HG03135 (cell line): Measurements from ENCODE around the gene DOC2B.
"Not testable (repeated sequence)": the region's sequence is repeated elsewhere in the genome, so short reads cannot be mapped to it uniquely, and the experiment has no call there.

ENCODE experiments used
- ATAC-seq: cut with Tn5 transposase; IDR thresholded peaks from one replicate; pipeline ENCODE4 v1.9.1; 2021; ENCODE audit warnings: mild to moderate bottlenecking, moderate library complexity; ENCODE audit not compliant: unreplicated experiment

The DOC2B gene

GRCh38 chr17:146983-147761 is 34.3 kb downstream of the DOC2B start:
- no peak for ATAC-seq

DNA sequence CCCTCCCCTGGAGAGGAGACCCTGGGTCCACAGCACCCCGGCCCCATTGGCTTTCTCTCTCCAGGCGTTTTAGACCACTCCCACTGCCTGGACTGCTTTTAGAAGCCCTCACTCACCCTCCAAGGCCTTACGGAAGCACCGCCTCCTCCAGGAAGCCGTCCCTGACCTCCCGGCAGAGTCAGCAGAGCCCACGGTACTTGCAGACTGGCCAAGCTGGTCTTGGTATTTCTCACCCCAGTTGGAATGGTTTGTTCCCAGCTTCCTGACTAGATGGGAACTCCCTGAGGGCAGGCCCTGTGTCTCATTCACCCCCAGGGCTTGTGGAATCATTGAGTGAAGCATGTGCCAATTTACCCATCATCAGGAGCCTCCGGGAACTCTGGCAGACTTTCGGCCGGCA is 34.9 kb downstream of the DOC2B start:
- ATAC-seq = no peak

GRCh38 chr17:145671-146541 is 35.5 kb downstream of the DOC2B start:
- ATAC-seq = no peak

DNA sequence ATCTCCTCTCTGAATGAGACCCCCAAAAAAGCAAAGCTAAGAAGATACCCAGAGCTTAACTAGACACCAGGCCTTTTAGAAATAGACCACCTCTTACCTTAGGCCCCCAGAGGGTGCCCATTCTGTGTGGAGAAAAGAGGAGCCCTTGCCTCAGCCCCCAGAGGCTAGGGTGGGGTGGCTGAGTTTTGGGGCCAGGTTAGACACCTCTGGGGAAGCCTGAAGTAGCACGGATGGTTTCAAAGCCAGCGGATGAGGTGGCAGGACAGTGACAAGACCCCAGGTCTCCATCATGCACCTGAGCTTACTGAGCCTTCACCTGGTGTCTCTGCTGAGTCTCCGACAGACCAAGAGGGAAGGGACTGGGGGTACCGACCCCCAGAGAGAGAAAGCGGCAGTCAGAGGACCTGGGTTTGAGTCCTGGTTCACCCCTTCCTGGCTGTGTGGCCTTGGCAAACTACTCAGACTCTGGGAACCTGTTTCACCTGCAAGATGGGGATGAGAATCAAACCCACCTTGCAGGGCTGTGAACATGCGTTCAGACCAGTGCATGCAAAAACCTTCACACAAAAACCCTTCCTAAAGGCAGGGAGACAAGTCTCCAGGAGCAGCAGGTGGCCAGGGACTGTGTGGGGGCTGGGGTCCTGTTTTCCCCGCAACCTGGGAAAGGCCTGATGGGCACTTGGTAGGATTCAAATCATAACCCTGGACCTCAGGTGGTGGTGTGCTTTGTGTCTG is 36.3 kb downstream of the DOC2B start:
- no peak for ATAC-seq

GRCh38 chr17:143785-144281 is 37.6 kb downstream of the DOC2B start:
- peak; percentile 55 for ATAC-seq

- ATAC-seq = no peak
Measured at GRCh38 chr17:142876-143784, 38.3 kb downstream of the DOC2B start.

- ATAC-seq = no peak
Measured at GRCh38 chr17:142102-142661, 39.3 kb downstream of the DOC2B start.

GRCh38 chr17:139401-140205 is 41.8 kb downstream of the DOC2B start:
- ATAC-seq = not testable (repeated sequence)

DNA sequence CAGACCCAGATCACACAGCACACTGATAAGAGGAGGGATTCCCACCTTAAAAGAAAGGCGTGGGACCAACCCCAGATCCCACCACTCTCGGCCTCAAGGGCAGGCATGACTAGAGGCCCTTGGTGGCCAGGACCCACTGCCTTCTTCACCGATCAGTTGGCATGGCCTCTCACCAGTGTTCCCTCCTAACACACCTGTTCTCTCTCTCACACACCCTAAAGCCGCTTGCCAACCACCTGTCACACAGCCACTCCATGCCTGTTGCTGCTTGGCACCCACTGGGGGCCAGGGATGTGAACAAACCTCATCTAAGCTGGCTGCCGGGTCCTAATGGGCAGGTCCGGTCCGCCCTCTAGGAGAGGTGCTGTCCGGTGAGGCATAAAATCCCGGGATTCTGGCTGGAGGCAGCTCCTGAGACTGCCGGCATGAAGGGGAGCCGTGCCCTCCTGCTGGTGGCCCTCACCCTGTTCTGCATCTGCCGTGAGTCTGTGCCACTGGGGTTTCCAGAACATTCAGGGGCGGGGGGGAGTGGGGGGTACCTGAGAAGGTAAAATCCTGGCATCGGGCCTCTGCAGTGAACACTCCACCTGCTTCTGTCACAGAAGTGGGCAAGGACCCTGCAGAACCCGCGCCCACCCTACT is 44.2 kb downstream of the DOC2B start, which contains the start of gene SCGB1C2:
Gene SCGB1C2 (plus strand): TSS at position 404 of the 642 bp plus-strand sequence. CDS start 22 bp downstream, at position 426.
- not testable (repeated sequence) for ATAC-seq

DNA sequence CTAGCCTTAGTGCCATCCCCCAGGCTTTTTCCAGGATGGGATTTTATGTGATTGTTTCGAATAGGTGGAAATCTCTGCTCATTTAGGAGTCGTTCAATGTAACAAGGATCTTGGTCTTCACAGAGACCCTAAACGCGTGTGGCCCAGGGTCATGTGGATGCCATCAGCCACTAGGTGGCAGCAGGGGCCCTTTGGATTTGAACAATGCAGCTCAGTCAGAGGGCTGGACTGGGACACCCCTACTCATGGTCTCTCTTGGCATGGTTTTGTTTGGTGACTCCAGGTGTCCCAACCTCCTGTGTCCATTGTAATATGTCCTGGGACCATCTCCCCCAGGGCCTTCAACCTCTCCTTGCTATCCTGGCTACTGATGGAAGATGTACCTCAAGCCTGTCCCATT is 44.9 kb downstream of the DOC2B start:
- peak; percentile 69 for ATAC-seq

DNA sequence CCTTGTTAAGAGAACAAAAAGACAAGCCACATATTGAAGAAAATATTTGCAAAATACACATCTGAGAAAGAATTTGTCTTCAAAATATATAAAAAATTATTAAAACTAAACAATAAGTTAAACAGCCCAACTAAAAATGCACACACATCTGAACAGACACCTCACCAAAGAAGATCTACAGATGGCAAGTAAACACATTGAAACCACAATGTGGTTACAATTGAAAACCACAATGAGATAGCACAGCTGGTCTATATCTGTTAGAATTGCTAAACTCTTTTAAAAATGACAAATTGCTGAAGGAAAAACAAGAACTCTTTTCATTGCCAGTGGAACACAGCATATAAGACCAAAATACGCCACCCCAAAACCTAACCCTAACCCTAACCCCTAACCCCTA is 45.6 kb downstream of the DOC2B start:
- not testable (repeated sequence) for ATAC-seq

DNA sequence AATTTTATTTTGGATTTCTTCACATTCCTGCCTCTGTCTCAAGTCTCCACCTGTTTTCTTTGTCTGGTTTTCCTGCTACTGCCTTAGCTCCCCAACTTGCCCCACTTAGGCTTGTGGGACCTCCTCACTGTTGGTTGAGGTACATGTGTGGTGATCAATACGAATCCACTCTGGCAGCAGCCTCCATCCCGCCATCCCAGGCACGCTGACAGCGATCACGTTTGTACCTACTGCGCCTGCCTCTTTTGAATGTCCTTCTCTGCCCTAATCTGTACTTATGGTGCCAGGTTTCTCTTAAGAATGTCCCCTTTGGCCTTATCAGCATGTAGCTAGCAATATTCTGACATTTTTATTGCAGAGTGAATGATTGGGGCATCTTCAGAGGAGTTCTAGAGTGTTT is 46.4 kb downstream of the DOC2B start:
- ATAC-seq = not testable (repeated sequence)

- ATAC-seq = peak; percentile 79
Measured at GRCh38 chr17:134332-134785, 47.1 kb downstream of the DOC2B start.

DNA sequence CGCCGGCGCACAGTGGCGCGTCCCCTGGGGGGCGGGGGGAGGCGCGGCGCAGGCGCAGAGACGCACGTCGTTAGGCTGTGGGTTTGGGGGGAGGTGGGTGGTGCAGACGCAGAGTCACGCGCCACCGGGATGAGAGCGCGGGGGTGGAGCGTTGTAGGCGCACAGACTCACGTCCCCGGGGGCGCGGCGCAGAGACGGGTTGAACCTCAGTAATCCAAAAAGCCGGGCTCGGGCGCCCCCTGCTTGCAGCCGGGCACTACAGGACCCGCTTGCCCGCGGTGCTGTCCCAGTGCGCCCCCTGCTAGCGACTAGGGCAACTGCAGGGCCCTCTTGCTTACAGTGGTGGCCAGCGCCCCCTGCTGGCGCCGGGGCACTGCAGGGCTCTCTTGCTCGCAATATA is 47.5 kb downstream of the DOC2B start:
- not testable (repeated sequence) for ATAC-seq

- ATAC-seq = not testable (repeated sequence)
Measured at GRCh38 chr17:118339-118917, 63.0 kb downstream of the DOC2B start.

DNA sequence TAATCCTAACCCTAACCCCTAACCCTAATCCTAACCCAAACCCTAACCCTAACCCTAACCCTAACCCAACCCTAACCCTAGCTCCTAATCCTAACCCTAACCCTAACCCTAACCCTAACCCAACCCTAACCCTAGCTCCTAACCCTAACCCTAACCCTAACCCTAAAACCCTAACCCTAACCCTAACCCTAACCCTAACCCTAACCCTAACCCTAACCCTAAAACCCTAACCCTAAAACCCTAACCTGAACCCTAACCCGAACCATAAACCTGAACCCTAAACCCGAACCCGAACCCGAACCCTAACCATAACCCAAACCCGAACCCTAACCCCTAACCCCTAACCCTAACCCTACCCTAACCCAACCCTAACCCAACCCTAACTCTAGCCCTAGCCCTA is 68.3 kb downstream of the DOC2B start:
- ATAC-seq = not testable (repeated sequence)
